GM19372 (cell line): ENCODE measurements around the gene NTN1.

Experiments
- ATAC-seq: cut with Tn5 transposase; IDR thresholded peaks from one replicate; pipeline ENCODE4 v1.9.1; 2021; ENCODE audit warnings: mild to moderate bottlenecking, low read depth, moderate library complexity; ENCODE audit not compliant: unreplicated experiment

The NTN1 gene

GRCh38 chr17:9226794-9227135, 205.5 kb downstream of the NTN1 start:
- ATAC-seq = no peak

DNA sequence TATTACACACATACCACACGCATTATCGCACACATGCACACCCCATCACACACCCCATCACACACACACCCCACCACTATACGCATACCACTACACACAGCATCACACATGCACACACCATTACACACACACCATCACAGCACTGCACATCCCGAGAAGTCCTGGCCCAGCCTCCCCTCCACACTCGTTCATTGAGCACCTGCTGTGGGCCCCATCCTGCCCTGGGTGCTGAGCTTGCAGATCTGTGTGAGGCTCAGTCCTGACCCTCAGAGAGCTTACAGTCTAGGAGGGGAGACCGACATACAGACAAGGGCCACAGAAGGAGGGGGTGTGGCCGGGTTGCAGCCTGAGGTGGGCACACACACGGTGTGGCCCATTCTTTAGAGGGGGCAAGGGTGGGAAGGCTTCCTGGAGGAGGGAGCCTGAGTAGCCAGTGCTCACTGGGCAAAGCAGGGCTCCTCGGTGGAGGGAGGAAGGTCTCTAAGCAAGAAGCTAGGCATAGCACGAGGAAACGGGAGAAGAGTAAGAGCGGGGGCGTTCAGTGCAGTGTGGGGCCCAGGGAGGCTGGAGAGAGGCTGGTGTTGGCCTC, 206.6 kb downstream of the NTN1 start:
- no peak for ATAC-seq

DNA sequence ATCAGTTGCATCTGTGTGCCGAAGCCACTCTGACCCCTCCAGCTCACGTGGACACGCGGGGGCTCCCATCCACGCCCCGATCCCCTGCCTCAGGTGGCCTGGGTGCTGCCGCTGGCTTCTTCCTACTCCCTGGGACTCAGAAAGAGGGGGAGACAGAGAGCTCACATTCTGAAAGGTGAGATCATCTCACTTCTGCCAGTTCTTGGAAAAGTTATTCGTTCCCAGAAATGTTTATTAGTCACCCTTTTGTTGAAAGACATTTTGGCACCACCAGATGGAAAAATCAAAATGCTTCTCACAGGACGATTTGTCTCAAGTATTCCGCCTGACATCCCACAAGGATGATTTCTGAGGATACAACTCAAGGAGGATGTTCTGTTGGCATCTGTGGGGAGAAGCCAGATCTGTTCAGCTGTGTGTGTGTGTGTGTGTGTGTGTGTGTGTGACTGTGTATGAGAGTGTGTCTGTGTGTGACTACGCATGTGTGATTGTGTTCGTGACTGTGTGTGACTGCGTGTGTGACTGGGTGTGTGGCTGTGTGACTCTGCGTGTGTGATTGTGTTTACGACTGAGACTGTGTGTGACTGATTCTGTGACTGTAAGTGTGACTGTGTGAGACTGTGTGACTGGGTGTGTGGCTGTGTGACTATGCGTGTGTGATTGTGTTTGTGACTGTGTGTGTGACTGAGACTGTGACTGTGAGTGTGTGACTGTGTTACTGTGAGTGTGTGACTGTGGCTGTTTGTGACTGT, 207.3 kb downstream of the NTN1 start:
- ATAC-seq = no peak

DNA sequence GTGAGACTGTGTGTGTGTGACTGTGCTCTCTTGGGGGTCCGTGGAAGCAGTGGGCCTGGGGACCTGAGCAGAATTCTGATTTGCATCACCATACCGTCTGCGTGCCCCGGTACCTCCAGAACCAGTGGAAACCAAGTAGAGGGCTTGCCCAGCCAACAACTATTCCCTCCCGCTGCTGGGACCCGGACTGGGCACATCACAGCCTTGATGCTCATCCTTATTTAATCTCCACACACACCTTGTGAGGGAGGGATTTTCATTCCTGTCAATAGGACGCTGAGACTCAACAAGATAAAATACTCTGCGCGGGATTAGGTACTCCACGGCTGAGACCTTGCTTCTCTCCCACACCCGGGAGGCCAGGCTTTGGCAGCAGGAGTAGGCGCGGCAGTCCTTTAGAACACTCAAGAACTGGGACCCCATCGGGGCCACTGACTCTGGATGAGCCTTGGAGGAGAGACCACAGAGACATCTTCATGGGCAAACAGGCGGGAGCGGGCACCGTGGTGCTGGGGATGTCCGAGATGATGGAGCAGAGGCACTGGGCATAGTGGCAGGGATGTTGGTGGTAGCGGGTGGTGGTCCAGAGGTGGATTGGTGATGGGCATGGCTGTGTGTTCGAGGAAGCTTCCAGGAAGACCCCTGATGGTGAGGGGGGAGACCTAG, 208.0 kb downstream of the NTN1 start:
- ATAC-seq = no peak

DNA sequence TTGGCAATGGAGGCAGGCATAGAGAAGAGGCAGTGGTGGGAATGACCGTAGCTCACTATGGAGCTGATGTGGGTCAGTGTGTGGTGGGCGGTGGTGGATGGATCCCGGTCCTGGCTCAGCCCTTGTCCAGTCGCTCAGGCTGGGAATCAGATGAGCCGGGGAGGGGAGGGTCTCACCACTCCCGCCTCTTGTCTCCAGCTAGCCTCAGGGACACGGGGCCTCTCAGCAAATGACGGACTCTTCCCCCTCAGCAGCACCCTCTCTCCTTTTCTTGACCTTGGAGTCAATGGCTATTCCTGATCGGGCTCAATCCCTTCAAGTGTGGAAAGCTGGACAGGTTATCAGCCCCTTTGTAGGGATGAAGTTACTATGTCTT, 208.5 kb downstream of the NTN1 start:
- ATAC-seq = no peak

- ATAC-seq = no peak
These were observed 209.0 kb downstream of the NTN1 start for GRCh38 chr17:9230346-9230745.

DNA sequence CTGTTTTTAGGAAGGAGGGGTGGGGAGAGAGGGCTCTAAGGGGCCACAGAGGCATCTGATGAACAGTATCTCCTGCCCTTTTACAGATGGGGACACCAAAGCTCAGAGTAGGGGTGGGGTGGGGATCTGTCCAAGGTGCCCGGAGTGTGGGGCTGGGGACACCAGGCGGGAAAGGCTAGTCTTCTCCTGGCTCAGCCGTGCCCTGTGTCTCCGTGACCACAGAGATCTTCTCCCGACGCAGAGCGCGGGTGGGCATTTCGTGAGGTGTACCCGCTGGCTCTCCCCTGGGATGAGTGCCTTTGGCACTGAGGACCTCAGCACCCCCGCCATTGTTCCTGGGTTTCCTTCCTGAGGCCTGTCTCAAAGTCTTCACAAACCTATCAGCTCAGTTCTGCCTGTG, 209.6 kb downstream of the NTN1 start:
- no peak for ATAC-seq

DNA sequence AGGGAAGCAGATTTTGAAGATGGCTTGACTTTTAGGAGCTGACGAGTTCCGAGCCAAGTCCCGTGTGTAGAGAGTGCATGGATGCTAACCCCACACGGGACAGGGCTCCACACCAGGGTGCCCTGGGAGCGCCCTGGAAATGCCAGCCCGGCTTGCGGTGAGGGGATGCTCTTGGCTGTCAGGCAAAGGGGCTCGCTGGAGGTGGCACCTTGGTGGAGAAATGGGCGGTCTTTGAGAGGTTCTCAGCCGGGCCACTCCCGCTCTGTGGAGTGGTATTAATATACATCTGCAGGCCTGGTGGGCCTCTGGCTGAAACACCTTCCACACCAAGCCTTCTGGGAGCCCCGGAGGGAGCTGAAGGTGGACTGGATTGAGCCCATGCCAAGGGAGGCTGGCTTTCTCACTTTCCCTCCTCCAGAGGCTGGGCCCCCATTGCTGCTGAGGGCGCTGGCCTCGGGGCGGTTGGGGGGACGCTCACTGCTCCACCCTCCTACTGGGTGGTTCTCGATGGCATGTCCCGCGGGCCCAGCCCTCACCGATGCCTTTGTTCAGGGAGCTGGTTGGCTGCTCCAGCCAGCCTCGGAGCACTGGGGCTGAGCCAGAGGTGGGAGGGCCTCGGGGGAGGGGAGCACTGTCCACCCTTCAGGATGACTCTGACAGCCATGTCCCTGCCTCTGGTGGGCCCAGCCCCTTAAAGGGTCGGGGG, 210.3 kb downstream of the NTN1 start:
- ATAC-seq = no peak

DNA sequence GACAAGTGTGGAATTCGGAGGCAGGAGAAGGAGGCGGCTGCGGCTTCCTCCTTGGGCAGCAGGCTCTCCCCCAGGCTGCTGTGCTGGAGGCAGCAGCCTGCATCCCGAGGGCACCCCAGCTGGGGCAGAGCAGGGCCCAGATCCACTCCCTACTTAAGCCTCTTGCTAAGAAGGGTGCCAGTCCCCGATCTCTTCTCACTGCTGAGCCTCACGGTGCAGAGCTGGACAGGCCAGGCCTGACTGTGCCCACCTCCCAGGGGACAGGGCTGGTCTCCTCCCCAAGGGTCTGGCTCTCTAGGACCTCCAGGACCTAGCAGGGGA, 210.8 kb downstream of the NTN1 start:
- ATAC-seq = no peak

GRCh38 chr17:9232591-9233270, 211.4 kb downstream of the NTN1 start:
- no peak for ATAC-seq

DNA sequence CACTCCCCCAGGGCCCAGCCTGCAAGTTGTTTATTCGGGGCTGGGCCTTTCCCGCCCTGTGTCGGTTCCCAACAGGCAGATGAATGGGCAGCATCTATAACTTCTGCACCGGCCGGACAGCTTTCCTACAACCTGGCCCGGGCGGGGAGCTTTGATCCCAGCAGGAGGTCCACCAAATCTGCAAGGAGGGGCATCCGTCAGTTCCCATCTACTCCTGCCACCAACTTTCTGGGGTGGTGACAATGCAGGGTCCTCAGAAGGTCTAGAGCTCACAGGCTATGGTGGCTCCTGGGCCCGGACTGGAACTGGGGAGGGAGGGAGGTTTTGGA, 211.9 kb downstream of the NTN1 start:
- ATAC-seq = no peak

GRCh38 chr17:9233761-9234160, 212.5 kb downstream of the NTN1 start:
- no peak for ATAC-seq

DNA sequence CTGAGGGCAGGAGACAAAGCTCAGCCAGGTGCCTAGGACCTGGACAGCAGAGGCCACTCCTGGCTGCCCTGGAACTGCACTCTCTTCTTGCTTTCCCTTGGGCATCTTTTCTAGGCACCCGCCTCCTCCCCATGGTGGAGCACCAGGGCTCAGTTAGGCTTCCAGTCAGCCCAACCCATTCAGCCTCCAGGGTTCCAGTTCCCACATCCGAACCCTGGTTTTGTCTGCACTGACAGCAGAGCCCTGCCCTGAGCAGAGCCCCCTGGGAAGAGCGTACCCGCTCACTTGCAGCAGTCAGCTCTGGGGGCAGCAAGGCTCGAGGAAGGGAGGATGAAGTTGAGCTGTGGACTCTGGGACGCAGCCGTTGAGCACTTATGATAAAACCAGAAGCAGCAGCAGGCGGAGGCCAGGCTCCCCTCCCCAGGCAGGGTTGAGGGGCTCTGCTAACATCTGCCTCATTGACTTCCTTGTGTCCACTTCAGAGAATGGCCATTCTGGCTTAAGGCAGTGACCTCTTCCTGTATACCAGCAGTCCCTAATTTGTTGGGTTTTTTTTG, 213.2 kb downstream of the NTN1 start:
- no peak for ATAC-seq

- no peak for ATAC-seq
These were observed 214.0 kb downstream of the NTN1 start for GRCh38 chr17:9235346-9235745.

GRCh38 chr17:9236286-9237052, 215.2 kb downstream of the NTN1 start:
- no peak for ATAC-seq

DNA sequence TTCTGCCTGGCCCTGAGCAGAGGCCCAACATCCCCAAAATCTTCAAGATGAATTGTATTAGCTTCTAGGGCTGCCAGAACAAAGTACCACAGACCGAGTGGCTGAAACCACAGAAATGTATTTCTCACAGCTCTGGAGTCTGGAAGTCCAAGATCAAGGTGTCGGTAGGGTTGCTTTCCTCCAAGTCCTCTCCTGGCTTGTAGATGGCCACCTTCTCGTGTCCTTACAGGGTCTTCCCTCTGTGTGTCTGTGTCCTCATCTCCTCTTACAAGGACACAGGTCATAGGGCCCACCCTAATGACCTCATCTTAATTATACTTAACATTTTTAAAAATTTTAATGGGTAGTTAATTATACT, 215.7 kb downstream of the NTN1 start:
- no peak for ATAC-seq

DNA sequence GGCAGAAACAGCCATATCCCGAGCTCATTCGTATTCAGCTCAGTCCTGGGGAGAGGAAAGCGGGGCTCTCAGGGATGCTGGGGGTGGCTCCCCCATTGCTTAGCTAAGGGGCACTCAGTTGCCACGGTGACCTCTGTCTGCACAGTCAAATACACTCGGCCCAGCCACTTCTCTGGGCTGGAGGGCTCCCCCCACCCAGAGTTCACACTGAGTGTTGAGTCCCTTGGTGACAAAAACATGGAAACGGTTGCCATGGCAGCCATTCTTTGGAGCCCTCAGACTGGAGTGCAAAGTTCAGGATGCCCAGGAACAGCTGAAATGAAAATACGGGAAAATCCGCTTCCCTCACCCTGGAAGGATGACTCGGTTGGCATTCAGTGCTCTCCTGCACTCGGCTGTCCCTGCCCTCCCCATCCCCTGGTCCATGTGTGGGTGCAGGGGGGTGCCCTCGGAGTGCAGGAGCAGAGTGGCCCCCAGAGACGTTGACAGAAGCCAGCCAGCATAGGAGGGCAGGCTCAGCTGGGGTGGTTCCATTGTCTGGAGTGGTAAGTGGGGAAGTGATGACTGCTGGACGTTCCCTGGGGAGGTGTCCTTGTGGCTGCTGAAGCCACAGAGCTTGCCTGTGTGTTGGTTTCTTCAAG, 216.5 kb downstream of the NTN1 start:
- ATAC-seq = no peak

GRCh38 chr17:9238340-9239245, 217.3 kb downstream of the NTN1 start:
- no peak for ATAC-seq
